ENCODE data around the gene PARL.
"Not testable (repeated sequence)": the region's sequence is repeated elsewhere in the genome, so short reads cannot be mapped to it uniquely, and the experiment has no call there.

Gene PARL

GRCh38 chr3:183790700-183791099, 94.0 kb downstream of the PARL start:
- DNase-seq (ENCODE audit: low spot score): no peak

GRCh38 chr3:183789826-183790225, 94.9 kb downstream of the PARL start:
- no peak for DNase-seq (ENCODE audit: low spot score)

GRCh38 chr3:183784503-183784902, 100.2 kb downstream of the PARL start:
- DNase-seq (ENCODE audit: low spot score): not testable (repeated sequence)

- no peak for DNase-seq (ENCODE audit: low spot score)
These were observed 102.0 kb downstream of the PARL start for GRCh38 chr3:183782576-183783276.

GRCh38 chr3:183781246-183781645, 103.4 kb downstream of the PARL start:
- DNase-seq (ENCODE audit: low spot score): no peak

- no peak for DNase-seq (ENCODE audit: low spot score)
These were observed 104.7 kb downstream of the PARL start for GRCh38 chr3:183779896-183780465.

All from COLO829 (cell line).